HG03280 (cell line): ENCODE measurements around the gene MYH9.
"Not testable (repeated sequence)": the region's sequence is repeated elsewhere in the genome, so short reads cannot be mapped to it uniquely, and the experiment has no call there.

Source experiments
- ATAC-seq: cut with Tn5 transposase; IDR thresholded peaks from one replicate; pipeline ENCODE4 v1.9.1; 2021; ENCODE audit warnings: mild to moderate bottlenecking, moderate library complexity; ENCODE audit not compliant: unreplicated experiment

The MYH9 gene

DNA sequence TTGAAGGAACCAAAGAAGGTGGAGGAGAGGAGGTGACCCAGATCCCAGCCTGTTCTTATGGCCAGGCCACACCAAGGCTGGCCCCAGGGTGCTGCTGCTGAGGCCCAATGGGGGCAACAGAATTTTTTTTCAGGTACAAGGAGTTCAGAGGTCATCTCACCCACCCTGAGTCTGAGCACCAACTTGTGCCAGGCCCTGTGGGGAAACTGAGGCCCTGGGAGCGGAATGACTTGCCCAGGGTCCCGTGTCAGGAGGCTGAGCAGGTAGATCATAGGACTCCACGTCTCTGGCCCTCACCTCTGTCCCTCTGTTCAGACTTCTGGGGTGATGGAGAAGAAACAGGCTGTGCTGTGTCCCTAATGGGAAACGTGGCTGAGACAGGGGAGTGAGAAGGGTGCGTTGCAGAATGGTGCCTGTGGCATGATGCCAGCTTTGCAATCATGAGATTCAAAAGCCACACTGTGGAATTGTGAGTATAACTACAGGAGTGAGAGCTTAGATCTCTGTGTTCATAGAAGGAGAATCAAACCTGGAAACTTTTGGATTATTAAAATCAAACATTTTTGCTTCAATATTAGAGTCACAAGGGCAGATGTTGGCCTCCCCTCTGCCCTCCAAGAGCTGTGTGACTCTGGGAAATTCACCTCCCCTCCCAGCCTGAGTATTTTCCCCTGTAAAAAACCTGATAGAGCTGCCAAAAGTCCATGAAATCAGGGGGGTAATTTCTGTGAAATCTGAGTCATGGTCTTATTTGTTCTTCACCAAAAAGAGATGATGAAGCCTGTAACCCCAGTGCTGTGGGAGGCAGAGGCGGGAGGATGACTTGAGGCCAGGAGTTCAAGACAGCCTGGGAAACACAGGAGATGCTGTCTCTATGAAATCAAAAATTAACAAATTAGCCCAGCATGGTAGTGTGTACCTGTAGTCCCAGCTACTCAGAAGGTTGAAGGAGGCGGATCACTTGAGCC, 134.0 kb downstream of the MYH9 start:
- no peak for ATAC-seq

GRCh38 chr22:36252754-36253522, 134.8 kb downstream of the MYH9 start, which contains the start of gene APOL1:
Gene APOL1 (plus strand): TSS chr22:36253133. CDS start chr22:36254956, 1,823 bp downstream.
- ATAC-seq = no peak

DNA sequence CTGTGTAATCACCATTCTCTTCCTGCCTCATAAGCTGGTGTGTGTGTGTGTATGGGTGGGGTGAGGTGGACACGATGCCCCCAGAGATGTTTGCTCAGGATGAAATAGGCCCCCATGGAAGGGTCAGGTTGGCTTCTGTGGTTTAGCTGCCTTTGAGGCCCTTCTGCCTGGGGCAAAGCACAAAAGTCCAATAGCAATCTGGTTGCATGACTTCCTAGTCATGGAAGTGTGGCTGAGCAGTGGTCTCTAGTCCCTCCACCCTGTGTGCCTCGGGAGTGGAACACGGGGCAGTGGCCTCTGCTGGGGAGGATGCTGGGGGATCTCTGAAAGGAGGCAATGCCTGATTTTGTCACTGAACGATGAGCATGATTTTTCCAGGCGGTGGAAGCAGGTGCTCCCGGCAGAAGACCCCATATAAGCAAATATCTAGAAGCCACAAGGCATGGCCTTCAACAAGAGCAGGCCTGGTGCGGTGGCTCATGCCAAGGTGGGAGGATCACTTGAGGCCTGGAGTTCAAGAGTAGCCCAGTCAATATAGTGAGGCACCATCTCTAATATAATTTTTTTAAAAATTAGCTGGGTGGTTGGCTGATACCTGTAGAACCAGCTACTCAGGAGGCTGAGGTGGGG, 135.7 kb downstream of the MYH9 start:
- ATAC-seq = not testable (repeated sequence)

DNA sequence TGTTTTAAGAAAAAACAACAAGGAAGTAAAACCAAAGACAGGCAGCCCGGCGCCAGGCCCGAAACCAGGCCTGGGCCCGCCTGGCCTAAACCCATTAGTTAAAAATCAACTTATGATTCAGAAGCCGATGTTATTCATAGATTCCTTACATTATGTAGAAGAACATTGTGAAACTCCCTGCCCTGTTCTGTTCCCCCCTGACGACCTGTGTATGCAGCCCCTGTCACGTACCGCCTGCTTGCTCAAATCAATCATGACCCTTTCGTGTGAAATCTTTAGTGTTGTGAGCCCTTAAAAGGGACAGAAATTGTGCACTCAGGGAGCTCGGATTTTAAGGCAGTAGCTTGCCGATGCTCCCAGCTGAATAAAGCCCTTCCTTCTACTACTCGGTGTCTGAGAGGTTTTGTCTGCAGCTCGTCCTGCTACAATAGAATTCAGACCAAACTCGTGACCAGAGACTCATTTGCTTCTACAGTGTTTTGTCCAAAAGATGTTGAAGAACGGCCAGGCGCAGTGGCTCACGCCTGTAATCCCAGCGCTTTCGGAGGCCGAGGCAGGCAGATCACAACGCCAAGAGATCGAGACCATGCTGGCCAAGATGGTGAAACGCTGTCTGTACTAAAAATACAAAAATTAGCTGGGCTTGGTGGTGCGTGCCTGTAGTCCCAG, 137.3 kb downstream of the MYH9 start:
- not testable (repeated sequence) for ATAC-seq

- no peak for ATAC-seq
Measured at GRCh38 chr22:36249160-36249559, 138.6 kb downstream of the MYH9 start.

DNA sequence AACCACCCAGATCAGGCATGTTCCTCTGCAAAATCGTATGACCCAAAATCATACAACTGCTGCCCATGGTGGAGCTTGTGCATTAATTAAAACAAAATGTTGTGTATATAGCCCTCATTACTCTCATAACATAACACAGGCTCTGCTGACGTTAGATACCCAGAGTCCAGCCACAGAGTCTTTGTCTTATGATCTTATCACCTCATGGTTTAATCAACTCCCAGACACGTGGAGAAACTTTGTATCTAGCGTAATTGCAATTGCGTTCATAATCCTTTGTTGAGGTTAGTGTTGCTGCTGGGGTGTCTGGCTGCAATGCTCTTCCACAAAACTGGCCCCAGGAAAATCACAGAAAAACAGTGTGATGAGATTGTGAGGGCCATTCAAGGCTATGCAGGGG, 139.8 kb downstream of the MYH9 start:
- no peak for ATAC-seq

GRCh38 chr22:36246718-36247117, 141.0 kb downstream of the MYH9 start:
- ATAC-seq = no peak

DNA sequence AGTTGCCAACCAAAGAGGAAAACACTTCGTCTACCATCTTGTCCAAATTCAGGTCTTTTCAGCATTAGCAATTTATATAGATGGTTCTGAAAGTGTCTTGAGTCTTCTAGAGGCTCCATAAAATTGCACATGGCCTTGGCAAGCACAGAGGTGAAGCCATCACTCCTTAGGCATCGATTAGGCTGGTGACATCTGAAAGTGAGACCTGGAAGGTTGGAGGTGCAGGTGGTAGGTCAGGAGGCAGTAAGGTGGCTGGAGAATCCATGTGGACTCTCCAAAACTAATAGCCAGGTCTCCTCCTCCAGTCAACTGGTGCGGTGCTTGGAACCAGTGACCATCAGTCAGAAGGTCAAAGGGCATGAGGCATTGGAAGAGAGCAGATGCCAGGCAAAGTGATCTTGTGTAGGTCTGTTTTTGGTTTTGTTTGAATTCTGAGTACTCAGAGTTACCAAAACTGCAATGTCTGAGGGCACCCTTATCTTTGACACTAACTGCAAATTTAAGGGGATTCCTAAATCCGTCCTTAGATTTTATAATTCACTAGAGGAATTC, 141.9 kb downstream of the MYH9 start:
- no peak for ATAC-seq

DNA sequence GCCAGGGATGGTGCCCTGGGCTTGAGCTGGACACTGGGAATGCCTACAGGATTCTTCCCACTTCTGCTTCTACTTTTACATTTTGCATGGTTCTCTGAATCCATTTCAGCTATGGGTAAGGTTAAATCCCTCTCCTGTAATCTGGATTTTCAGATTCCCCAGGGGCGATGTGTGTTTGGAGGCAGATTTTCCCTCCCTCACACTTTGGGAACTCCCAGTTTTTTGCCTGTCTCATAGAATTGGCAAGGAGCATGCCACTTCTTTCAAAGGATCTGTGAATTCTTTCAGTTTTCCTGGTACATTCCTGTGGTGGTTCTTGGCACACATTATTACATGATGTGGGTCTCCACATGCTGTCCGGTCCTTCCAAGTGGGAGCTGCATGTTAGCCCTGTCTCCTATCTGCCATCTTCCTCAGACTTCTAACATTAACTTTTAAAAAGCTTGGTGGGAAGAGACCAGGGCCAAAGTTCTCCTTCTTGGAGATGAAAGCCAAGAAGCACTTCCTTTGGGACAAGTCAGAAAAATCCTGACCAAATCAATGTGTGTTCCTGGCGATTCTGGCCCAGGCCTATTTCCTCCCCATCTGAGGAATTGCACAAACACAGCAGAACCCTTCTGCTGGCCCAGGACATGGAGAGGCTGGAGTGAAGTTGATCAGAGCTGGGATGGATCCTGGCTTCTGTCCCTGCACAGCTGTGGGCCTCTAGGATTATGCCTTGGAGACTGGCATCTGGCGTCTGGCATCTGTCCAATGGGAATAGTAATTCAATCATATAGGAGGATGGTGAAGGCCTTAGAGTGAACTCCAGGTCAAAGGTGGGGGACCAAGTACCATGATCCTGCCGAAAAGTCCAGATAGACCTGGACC, 143.0 kb downstream of the MYH9 start:
- no peak for ATAC-seq

DNA sequence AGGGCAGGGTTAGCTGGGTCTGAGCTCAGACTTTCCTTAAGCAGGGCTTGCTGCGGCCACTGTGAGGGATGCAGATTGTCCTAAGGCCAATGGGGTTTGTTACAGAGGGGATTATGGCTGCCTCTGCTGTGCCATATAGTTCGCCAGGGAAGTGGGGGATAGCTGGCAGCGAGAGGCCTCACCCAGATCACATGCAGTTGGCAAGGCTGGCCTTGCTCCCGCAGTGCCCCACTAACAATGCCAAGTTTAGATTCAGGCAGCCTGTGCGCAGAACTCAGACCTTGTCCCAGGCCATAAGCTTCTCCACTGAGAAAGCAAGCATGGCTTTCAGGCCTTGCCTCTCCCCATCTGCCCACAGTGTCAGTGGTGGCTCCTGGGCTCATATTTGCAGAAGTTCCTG, 143.8 kb downstream of the MYH9 start:
- no peak for ATAC-seq

DNA sequence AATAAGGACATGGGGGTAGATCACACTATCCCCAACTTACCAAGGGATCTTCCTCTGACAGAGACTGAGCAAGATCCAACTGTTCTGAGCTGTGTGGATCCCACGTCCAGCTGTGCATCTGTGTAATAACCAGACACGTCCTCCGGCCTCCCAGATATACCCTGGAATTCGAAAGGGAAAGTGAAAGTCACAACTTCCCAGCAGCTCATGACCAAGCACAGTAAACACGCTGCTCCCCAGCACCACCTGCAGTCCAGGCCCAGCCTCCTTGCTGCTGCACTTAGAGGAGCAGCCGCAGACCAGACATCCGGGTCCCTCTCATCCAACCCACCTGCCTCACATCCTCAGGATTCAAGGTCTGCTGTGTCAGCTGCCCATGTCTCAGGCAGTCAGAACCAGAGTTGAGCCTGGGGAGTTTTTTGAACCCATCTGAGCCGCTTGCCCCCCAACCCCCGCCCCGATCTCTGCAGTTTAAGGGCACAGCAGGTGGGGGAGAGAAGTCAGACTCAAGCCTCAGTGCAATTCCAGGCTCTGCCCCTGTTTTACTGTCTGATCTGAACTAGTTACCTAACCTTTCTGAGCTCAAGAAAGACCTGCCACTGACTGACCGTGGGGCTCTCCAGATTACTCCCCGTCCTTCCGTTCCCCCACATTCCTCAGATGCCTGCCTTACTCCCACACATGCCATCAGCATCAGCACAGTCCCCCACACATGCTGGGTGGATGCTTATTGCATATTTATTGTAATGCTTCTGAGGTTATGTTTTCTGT, 148.2 kb downstream of the MYH9 start, which contains the start of gene APOL2:
Gene APOL2 (minus strand): TSS at position 127 of the 771 bp plus-strand sequence. CDS start 6,365 bp downstream, outside the sequence.
- ATAC-seq = peak; percentile 91

- ATAC-seq = peak; percentile 12
Measured at GRCh38 chr22:36239150-36239400, 148.7 kb downstream of the MYH9 start.

- no peak for ATAC-seq
Measured at GRCh38 chr22:36238373-36239149, 149.2 kb downstream of the MYH9 start.

GRCh38 chr22:36237462-36238372, 150.1 kb downstream of the MYH9 start:
- no peak for ATAC-seq

DNA sequence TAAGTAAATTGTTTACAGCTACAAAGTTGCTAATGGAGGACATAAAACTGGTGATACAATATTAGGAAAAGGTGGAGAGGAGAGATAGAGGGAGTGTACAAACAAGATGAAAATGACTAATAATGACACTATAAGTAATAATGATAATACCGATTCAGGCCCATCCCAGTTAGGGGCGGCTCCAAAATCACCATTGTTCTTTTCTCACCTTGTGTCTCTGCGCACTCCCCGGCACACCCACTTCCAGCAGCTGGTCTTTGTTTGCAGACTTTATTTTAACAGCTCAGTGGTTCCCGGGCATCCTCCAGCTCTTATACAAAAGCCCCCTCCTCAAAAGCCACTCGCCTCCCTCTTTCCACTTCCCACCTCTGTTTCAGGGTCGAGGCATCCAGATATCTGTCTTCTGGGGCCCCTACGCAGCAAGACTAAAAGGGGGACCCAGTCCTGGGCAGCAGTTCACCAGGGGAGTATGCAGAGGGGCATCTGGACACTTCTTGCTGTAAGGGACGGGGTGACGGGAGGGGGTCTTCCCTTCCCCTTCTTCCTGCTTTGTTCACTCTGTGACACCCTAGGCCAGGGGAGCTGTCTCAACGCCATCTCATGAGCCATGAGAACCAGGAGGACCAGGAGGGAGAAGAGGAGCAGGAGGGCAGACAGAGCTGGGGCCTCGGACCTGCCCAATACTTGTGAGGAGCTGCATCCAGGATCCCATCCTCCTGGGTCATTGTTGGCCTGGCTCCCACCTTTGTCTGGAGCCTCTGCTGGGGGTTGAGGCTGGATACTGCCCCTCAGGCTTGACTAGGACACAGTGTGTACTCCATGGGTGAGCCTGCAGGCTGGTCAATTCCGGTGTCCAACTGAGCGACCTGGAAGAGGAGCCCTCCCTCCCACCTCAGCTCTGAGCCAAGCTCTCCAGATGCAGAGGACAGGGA, 151.1 kb downstream of the MYH9 start:
- no peak for ATAC-seq

DNA sequence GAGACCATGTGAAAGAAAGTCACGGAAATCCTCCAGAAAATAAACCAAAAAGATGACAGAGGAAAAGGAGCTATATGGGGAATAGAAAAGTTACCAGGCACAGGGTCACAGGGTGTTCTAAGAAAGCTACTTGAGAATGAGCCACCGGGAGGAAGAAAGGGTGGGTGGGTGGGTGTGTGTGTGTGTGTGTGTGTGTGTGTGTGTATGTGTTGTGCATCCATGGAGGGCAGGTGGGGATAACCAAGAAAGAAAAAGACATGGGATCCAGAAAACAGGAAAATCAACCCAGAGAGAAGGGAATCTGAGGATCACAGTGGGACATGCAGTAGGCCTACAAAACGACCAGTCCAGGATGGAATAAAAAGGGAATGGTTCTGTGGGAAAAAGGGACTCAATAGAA, 152.2 kb downstream of the MYH9 start:
- ATAC-seq = no peak
